Measurements from ENCODE around the gene BIN2. TPM values are rescaled to one million over a fixed set of nuclear protein-coding genes. Genes with fewer than 3 reads are reported as not detected.
"Not testable (repeated sequence)": the region's sequence is repeated elsewhere in the genome, so short reads cannot be mapped to it uniquely, and the experiment has no call there.

BIN2 gene
- polyA plus RNA-seq, 2 of the 4 experiments (the other 2 are of a cell fraction): 0.08 to 0.57 TPM

- H3K27ac ChIP-seq: no peak overlapping the region
- DNase-seq (ENCODE audit: low read depth in 1 of 2, low spot score in 1 of 2) (no peak), ATAC-seq (no peak), FAIRE-seq (no peak)
- no peak overlapping the region for H3K4me2 ChIP-seq
- H3K4me1 ChIP-seq: 0 out of 3 replicates have a peak, but pooled peaks cover 3% of the 10 kb centered on the region
- ChIA-PET POLR2A (no interaction called here), CTCF (interaction anchor here (0.7 to 1.7 kb wide), 3 partner anchors 9 to 46 kb away, joined by 3 to 6 read pairs (median 5); no protein-coding TSS in a partner anchor)
- WGBS (ENCODE audit: missing lambda C conversion rate): 82% methylated on average over 5 of the region's 5 CpGs
- no peaks in the 10 kb centered on the region for H3K9me3 ChIP-seq
- no peak overlapping the region for H3K4me3 ChIP-seq
- TF ChIP-seq FOSL2 (IDR thresholded peaks at IDR 0.05): no peak
- TF ChIP-seq FOSL2 (CRISPR knock-in tag; IDR thresholded peaks at IDR 0.05): no peak
- no peak for TF ChIP-seq RNF2 (IDR thresholded peaks at IDR 0.05; ENCODE audit: borderline replicate concordance, low read depth)
- TF ChIP-seq MAZ (IDR thresholded peaks at IDR 0.05; ENCODE audit: borderline replicate concordance, low read depth, low read length): no peak
- TF ChIP-seq JUNB (IDR thresholded peaks at IDR 0.05): no peak
- no peak for TF ChIP-seq EHMT2 (IDR thresholded peaks at IDR 0.05; ENCODE audit: low read depth)
- no peak for TF ChIP-seq HMGXB4 (CRISPR knock-in tag; IDR thresholded peaks at IDR 0.05; ENCODE audit: borderline replicate concordance)
- no peak for TF ChIP-seq JUN (IDR thresholded peaks at IDR 0.05)
- TF ChIP-seq HES2 (IDR thresholded peaks at IDR 0.05): no peak
- no peak for TF ChIP-seq E2F6 (IDR thresholded peaks at IDR 0.05; ENCODE audit: borderline replicate concordance, low read depth)
- no peak for TF ChIP-seq POLR2A (IDR thresholded peaks at IDR 0.05; ENCODE audit: low read length)
- TF ChIP-seq EP300 (IDR thresholded peaks at IDR 0.05): no peak
- no peak for TF ChIP-seq RFX5 (IDR thresholded peaks at IDR 0.05)
Measured at GRCh38 chr12:51295651-51296050, 28.3 kb downstream of the BIN2 start.

- FAIRE-seq; H3K4me2 ChIP-seq; DNase-seq (ENCODE audit: low read depth in 1 of 2, low spot score in 1 of 2); H3K27ac ChIP-seq; H3K9me3 ChIP-seq; H3K4me3 ChIP-seq; ATAC-seq; H3K4me1 ChIP-seq: not testable (repeated sequence)
- 60% methylated on average over 10 of the region's 10 CpGs for WGBS (ENCODE audit: missing lambda C conversion rate)
- CTCF ChIA-PET: interaction anchor here (1.0 to 1.7 kb wide), 5 partner anchors 20 to 63 kb away, joined by 4 to 6 read pairs (median 4); no protein-coding TSS in a partner anchor
- POLR2A ChIA-PET: interaction anchor here (0.7 kb wide), 1 partner anchor 23 kb away, joined by 4 read pairs; no protein-coding TSS in a partner anchor
Measured at GRCh38 chr12:51294097-51294496, 29.9 kb downstream of the BIN2 start.

- TF ChIP-seq ELK1 (IDR thresholded peaks at IDR 0.05; ENCODE audit: low read depth, low read length): no peak
- no peak for TF ChIP-seq ESRRA (IDR thresholded peaks at IDR 0.05; ENCODE audit: borderline replicate concordance, low read length)
- TF ChIP-seq TFCP2L1 (CRISPR knock-in tag; IDR thresholded peaks at IDR 0.05): no peak
- no peak for TF ChIP-seq CEBPB (IDR thresholded peaks at IDR 0.05)
- no peak for TF ChIP-seq USF2 (IDR thresholded peaks at IDR 0.05)
- no peak for TF ChIP-seq E2F6 (IDR thresholded peaks at IDR 0.05; ENCODE audit: borderline replicate concordance, low read depth)
- TF ChIP-seq CTCF (IDR thresholded peaks at IDR 0.05): no peak
- no peak for TF ChIP-seq ZSCAN20 (CRISPR knock-in tag; IDR thresholded peaks at IDR 0.05)
- ATAC-seq (no peak), DNase-seq (ENCODE audit: low read depth in 1 of 2, low spot score in 1 of 2) (no peak), FAIRE-seq (no peak)
- Histone ChIP-seq H3K4me1 (0 out of 3 replicates have a peak, but pooled peaks cover 3% of the 10 kb centered on the region), H3K4me2 (no peak overlapping the region), H3K9me3 (no peaks in the 10 kb centered on the region), H3K27ac (no peak overlapping the region), H3K4me3 (no peak overlapping the region)
- CTCF ChIA-PET: interaction anchor here (1.0 to 1.2 kb wide), 3 partner anchors 21 to 48 kb away, joined by 4 read pairs; no protein-coding TSS in a partner anchor
- POLR2A ChIA-PET: interaction anchor here (0.7 kb wide), 1 partner anchor 23 kb away, joined by 4 read pairs; no protein-coding TSS in a partner anchor
Measured at GRCh38 chr12:51293696-51294095, 30.3 kb downstream of the BIN2 start.
